ENCODE results near the gene TMSB10.

- TF ChIP-seq CTCF (conservative IDR thresholded peaks at IDR 0.05; ENCODE audit: low read length), result no peak
- TF ChIP-seq EZH2phosphoT487 (IDR thresholded peaks at IDR 0.05; ENCODE audit: borderline replicate concordance, low read depth, low read length), result no peak
These were observed 19.9 kb downstream of the TMSB10 start for GRCh38 chr2:84925336-84925723.
